NB4 (cell line): ENCODE results near the gene BICDL1.

Experiments used
- DNase-seq: peaks from one replicate; pipeline ENCODE4 v3.0.0; 2010; ENCODE audit warnings: low read depth
- H3K4me3 ChIP-seq: one replicate; pipeline ENCODE4 v1.5.1; 2011; ENCODE audit warnings: mild to moderate bottlenecking, low read depth, low read length, moderate library complexity
- MYC ChIP-seq: IDR thresholded peaks from 2 replicates; pipeline ENCODE4 v1.6.1; 2011; ENCODE audit warnings: low read depth, low read length
- POLR2A ChIP-seq: IDR thresholded peaks from 2 replicates; pipeline ENCODE4 v1.6.1; 2011; ENCODE audit warnings: mild to moderate bottlenecking; ENCODE audit not compliant: insufficient read length; ENCODE audit errors: extremely low read depth
- TF ChIP-seq, protein P1 (sequence below): IDR thresholded peaks from 2 replicates; pipeline ENCODE4 v1.6.1; 2011; ENCODE audit warnings: low read depth, low read length
- TF ChIP-seq, protein P2 (sequence below): IDR thresholded peaks from one replicate; pipeline ENCODE4 v1.5.1; 2012; ENCODE audit warnings: low read depth, low read length

BICDL1 gene

DNA sequence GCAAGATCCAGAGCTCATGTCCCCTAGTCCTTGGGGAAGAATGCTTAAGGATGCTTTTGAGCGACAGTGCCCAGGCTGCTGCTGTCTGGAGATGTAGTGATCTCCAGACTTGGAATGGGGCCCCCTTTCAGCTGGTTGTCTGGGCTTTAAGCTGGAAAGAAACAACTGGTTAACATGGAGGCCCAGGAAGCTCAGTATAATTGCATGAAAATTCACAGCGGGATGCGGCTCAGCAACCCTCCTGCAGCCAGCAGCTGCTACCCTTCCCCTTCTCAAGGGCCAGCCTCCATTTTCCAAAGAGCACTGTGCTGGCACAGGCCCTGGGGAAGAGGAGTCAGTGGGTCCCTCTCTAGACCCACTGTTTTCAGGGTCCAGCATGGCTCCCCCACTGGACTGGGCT lies 101.2 kb downstream of the BICDL1 start:
- DNase-seq: no peak
- H3K4me3 ChIP-seq: no peak overlapping the region
- TF ChIP-seq, protein P1, sequence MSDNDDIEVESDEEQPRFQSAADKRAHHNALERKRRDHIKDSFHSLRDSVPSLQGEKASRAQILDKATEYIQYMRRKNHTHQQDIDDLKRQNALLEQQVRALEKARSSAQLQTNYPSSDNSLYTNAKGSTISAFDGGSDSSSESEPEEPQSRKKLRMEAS: no peak
- TF ChIP-seq POLR2A: no peak

DNA sequence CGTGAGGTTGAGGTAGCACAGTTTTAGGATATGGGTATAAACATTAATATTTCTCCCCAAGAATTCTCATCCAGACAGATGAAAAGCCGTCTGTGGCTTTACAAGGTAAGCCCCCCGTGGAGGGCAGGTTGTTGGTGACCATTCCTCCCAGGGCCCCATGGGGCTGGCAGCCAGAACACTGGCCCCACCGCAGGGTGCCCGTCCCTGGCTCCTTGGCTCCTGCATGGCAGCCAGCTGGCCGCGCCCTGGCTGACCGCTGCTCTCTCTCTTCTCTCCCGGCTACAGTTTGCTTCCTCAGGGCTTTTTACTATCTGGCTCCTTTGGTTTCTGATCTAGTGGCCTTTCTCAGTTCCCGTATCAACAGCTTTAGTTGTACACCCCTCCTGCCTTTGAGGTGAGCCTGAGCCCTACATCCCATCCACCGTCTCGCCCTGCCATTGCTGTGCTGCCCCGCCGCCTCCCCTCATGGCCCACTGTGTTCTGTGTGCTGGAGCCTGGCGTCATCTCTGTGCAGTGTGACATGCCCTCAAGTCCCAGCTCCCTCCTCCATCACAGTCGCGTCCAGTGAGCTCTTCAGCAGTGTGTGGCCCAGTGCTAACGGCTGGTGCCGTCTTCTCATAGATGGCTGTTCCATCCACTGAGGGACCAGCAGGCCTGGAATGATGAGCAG lies 101.7 kb downstream of the BICDL1 start:
- no peak for DNase-seq
- TF ChIP-seq, protein P2, sequence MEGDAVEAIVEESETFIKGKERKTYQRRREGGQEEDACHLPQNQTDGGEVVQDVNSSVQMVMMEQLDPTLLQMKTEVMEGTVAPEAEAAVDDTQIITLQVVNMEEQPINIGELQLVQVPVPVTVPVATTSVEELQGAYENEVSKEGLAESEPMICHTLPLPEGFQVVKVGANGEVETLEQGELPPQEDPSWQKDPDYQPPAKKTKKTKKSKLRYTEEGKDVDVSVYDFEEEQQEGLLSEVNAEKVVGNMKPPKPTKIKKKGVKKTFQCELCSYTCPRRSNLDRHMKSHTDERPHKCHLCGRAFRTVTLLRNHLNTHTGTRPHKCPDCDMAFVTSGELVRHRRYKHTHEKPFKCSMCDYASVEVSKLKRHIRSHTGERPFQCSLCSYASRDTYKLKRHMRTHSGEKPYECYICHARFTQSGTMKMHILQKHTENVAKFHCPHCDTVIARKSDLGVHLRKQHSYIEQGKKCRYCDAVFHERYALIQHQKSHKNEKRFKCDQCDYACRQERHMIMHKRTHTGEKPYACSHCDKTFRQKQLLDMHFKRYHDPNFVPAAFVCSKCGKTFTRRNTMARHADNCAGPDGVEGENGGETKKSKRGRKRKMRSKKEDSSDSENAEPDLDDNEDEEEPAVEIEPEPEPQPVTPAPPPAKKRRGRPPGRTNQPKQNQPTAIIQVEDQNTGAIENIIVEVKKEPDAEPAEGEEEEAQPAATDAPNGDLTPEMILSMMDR: no peak
- TF ChIP-seq, protein P1: no peak
- no peak for TF ChIP-seq MYC
- TF ChIP-seq POLR2A: no peak
- no peak overlapping the region for H3K4me3 ChIP-seq

DNA sequence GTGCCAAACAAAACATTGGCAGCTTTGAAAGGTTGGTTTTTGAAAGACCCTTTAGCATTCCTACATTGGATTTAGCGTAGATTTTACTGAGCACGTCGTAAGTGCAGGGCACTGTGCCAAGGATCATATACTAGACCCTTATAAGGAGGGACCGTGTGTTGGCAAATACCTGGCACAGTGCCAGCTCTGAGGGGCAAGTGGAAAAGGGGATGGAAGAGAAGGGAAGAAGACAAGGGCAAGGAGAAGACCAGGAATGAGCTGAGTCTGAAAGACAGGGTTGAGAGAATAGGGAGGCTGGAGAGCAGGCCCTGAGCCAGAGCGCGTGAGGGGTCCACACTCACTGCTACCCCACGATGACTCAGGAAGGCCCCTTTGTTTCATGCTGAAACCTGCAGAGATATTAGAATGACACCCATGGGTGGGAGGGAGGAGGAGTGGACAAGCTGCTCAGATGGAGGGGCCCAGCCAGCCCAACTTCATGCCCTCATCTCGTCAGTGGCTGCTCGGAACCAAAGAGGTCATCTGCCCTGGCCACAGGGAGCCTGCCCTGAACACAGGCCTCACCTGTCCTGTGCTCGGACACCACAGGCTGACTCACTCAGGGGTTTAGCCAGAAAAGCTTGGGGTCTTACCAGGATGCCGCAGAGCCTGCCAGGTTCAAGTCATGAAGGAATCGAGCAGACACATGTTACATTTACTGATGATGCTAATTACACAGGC lies 102.5 kb downstream of the BICDL1 start:
- H3K4me3 ChIP-seq: no peak overlapping the region
- TF ChIP-seq POLR2A: no peak
- no peak for TF ChIP-seq MYC
- TF ChIP-seq, protein P2: no peak
- TF ChIP-seq, protein P1: no peak
- no peak for DNase-seq

DNA sequence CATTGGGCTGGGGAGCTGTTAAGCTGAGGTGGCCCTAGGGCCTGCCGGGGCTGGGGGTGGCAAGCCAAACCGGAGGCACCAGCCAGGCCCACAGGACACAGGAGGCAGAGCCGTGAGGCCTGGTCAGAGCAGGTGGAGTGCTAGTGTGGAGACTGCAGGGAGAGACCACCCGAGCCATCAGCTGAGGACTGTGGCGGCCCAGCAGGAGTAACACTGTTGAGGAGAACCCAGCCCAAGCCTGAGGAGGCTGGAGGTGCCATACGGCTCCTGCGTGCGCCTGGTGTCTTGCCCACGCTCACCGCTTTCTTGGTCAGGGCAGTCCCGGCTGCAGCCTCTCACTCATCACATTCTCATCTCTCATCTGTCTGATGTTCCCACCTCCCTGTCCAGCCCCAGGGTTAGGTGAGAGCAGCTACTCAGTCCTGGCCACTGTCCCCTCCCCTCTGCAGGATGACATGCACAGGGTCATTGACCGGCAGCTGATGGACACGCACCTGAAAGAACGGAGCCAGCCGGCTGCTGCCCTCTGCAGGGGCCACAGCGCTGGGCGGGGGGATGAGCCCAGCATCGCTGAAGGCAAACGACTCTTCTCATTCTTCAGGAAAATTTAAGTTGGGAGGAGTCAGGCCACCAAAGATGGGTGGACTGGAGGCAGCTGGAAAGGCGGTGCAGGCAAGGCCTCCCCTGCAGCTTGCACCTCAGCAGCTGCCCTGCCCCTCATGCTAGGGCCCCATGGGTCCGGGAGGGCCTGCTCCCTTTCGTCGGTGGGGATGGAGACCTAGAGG lies 103.7 kb downstream of the BICDL1 start:
- no peak for DNase-seq
- no peak for TF ChIP-seq MYC
- no peak for TF ChIP-seq POLR2A
- TF ChIP-seq, protein P2: no peak
- TF ChIP-seq, protein P1: no peak
- no peak overlapping the region for H3K4me3 ChIP-seq

DNA sequence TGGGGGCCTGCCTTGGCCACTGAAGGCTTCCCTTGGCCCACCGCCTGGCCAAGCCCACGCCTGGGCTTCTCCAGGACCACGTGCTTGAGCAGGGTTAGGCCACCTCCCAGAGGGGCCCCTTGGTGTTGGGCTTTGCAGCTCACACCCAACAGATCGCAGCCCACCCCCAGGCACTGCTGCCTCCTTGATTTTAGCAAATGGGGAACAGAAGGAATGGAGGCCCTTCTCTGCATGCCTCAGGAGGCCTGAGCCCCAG lies 104.2 kb downstream of the BICDL1 start:
- no peak overlapping the region for H3K4me3 ChIP-seq
- no peak for TF ChIP-seq POLR2A
- TF ChIP-seq, protein P1: no peak
- DNase-seq: no peak

DNA sequence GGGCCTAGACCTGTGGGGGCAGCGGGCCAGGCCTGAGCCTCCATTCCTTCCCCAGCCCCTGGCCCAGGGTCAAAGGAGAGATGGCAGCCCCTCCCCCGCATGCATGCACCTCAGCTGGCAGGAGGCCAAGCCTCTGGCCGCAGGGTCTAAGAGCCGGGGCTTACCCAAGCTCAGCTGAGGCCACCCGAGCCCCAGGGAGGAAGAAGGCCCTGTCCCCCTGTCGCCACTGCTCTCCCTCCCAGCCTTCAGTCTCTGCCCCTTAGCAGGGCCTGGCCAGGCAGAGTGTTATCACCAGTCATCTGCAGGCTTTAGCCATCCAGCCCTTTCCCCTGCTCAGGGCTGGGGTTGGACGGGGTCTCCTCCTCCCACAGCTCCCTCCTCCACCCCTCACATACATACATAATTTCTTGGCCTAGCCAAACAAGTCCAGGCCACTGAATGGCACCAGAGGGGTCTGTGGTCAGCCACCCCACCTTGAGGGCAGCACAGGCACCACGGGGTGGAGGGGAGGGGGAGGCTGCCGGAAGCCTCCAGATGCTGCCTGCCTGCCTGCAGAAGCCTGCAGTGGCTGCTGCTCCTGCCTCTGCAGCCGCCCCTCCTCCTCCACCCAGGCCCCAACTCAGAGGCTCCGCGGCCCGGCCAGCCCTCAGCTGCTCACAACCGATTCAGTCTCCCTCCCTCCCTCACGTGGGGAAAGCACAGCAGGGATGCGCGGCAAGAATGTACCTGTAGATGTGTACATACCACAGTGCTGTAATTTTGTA lies 104.7 kb downstream of the BICDL1 start:
- DNase-seq: peak; percentile 78
- TF ChIP-seq, protein P1: 0 out of 2 replicates have a peak, but pooled peaks have one; percentile 32
- TF ChIP-seq, protein P2: no peak
- TF ChIP-seq POLR2A: no peak
- no peak overlapping the region for H3K4me3 ChIP-seq
